ENCODE measurements around the gene CPB2. TPM values are rescaled to one million over a fixed set of nuclear protein-coding genes. Genes with fewer than 3 reads are reported as not detected.

The CPB2 gene
- total RNA-seq, 4 donors from 2014 or later: not detected

DNA sequence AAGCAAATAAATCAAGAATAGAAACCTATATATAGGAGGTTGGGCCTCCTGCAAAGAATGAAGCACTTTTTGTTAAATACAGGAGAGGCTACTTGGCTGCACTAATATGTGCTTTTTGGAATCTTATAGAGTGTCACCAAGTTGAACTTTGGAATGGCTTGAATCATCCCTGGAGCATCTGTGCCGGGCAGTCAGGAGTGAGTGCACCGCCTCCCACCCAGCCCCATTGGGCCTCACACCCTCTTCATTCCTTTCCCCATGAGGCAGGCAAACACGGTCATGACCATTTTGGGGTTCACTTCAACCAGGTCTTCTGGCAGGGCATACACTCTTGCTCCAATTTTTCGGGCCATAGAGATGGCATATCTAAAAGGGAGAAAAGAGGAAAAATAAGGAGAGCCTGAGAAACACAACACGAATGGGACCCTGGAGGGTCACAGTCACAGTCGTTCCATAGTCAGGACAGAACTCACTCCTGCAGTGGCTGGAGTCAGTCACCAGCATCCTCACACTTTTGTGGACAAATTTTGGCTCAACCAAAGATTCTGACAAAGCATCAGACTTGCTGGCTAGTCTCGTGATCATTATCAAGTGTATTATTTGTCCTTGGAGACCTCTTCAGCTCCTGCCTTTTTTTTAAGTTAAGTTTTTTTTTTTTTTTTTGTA, 22.7 kb upstream of the CPB2 start:
- H3K4me3 ChIP-seq: no peak overlapping the region
- no peaks in the 10 kb centered on the region for H3K9me3 ChIP-seq
- DNase-seq: no peak
- H3K27me3 ChIP-seq: peaks cover 0 to 50% (median 0%) of the 10 kb centered on the region in 4 donors
- intact Hi-C loops (cut with DNase I): no loop called here
- TF ChIP-seq POLR2A (IDR thresholded peaks at IDR 0.05): no peak
- TF ChIP-seq, protein P1, sequence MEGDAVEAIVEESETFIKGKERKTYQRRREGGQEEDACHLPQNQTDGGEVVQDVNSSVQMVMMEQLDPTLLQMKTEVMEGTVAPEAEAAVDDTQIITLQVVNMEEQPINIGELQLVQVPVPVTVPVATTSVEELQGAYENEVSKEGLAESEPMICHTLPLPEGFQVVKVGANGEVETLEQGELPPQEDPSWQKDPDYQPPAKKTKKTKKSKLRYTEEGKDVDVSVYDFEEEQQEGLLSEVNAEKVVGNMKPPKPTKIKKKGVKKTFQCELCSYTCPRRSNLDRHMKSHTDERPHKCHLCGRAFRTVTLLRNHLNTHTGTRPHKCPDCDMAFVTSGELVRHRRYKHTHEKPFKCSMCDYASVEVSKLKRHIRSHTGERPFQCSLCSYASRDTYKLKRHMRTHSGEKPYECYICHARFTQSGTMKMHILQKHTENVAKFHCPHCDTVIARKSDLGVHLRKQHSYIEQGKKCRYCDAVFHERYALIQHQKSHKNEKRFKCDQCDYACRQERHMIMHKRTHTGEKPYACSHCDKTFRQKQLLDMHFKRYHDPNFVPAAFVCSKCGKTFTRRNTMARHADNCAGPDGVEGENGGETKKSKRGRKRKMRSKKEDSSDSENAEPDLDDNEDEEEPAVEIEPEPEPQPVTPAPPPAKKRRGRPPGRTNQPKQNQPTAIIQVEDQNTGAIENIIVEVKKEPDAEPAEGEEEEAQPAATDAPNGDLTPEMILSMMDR (IDR thresholded peaks at IDR 0.05): no peak
- H3K4me1 ChIP-seq: peaks cover 0 to 5% (median 0%) of the 10 kb centered on the region in 3 donors
- H3K36me3 ChIP-seq: no peaks in the 10 kb centered on the region
- no peak overlapping the region for H3K27ac ChIP-seq
- WGBS, 2 donors: 75 to 81% methylated on average over 7 of the region's 7 CpGs

DNA sequence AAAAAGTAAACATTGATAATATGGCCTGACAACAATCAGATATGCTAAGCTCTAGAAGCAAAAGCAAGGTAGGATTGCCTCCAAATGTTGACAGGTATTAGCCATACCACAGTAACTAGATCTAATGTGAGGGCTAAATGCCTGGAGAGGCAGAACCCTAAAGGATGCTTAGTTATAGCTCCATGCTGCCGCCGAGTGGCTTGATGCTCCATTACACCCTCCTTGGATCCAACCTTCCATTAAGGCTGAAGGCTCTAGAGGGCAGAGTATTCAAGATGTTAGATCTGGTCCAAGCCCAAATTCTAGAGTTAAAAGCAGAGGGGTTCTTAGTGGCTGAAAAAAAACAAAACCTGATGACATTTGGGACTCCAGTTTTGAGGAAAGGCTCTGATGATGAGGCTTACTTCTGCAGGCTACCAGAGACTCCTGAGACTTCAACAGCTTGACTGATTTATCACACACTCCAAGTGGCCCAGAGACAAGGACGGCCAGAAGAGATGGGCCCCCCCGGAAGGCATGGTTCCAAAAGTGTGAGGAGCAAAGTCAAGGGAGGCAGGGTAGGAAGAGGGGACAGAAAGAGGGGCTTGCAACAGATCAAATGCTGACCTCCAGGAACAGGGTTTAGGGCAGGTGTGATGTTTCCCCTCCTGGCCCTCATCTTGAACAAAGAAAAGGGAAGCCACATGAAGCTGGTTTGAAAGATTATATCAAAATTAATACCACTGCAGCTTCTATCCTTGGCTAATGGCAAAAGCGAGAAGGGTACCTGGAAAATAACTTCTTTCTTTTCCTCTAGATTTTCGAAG, 21.9 kb upstream of the CPB2 start:
- 49 to 53% methylated on average over 6 of the region's 6 CpGs for WGBS, 2 donors
- peaks cover 0 to 50% (median 0%) of the 10 kb centered on the region in 4 donors for H3K27me3 ChIP-seq
- DNase-seq: no peak
- intact Hi-C loops (cut with DNase I): no loop called here
- H3K27ac ChIP-seq: no peak overlapping the region
- TF ChIP-seq, protein P1 (IDR thresholded peaks at IDR 0.05): peak; percentile 34 to 84 (median 73)
- TF ChIP-seq POLR2A (IDR thresholded peaks at IDR 0.05): no peak
- H3K9me3 ChIP-seq: no peaks in the 10 kb centered on the region
- no peak overlapping the region for H3K4me3 ChIP-seq
- peaks cover 0 to 5% (median 0%) of the 10 kb centered on the region in 3 donors for H3K4me1 ChIP-seq
- H3K36me3 ChIP-seq: no peaks in the 10 kb centered on the region

DNA sequence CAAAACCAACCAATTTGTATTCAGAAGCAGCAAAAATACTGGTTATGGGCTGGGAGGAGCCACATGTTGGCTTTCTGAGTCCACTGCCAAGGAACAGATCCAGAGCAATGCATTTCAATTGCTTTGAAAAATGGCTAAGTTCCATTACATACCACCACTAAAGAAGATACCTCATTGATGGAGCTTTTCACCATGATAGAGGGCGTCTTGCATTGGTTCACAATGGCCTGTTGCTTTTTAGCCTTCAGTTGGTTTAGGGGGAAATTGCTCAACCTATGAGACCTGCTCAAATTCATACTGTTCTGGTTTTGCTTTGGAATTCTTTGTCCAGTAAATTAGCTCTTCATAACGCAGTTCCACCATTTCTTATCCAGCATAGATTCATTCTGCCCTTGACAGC, 21.2 kb upstream of the CPB2 start:
- 25 to 38% methylated on average over 2 of the region's 2 CpGs for WGBS, 2 donors
- no peaks in the 10 kb centered on the region for H3K9me3 ChIP-seq
- intact Hi-C loops (cut with DNase I): no loop called here
- no peak overlapping the region for H3K27ac ChIP-seq
- peaks cover 0 to 54% (median 0%) of the 10 kb centered on the region in 4 donors for H3K27me3 ChIP-seq
- DNase-seq: no peak
- peaks cover 0 to 5% (median 0%) of the 10 kb centered on the region in 3 donors for H3K4me1 ChIP-seq
- H3K4me3 ChIP-seq: no peak overlapping the region
- no peaks in the 10 kb centered on the region for H3K36me3 ChIP-seq
- no peak for TF ChIP-seq POLR2A (IDR thresholded peaks at IDR 0.05)
- TF ChIP-seq, protein P1 (IDR thresholded peaks at IDR 0.05): no peak

DNA sequence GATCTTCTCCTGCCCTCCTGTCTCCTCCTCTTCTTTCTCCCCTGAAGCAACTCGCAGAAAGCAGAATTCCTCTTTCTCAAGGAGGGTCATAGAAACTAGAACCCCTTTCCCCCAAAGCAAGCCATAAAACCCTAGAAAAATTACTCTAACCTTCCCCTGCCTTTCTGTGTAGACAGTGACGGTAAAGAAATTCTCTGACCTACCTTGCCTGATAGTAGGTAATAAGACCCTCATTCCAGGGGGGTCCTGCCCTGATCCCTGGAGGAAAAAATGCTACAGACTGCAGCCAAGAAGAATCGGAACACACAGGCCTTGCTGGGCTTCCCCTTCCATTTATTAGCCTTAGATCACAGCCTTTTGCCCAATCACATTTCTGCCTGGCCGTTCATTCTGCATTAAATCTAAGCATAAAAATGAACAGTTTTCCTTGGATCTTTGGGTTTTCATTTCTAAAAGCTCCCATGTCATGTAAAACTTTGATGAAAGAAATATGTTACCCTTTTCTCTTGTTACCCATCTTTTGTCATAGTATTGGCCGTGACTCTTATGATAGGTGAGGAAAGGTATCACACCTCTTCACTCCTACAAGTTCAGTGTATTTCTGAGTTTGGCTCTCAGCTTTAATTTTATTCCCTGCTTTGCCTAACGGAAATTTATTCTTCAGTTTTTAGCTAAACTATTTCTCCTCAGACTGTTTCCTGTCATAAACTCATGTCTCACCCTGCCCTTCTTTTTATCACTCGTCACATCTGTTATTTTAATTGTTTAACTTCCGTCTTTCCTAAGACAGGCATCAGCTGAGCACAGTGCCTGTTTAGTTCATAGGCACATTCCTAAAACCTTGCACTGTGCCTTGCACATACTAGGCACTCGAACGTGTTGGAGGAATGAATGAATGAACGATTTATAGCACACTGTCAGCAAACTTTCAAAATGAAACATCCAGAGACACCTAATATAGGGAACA, 20.4 kb upstream of the CPB2 start:
- Histone ChIP-seq H3K4me1 (peaks cover 0 to 12% (median 0%) of the 10 kb centered on the region in 3 donors), H3K36me3 (no peaks in the 10 kb centered on the region), H3K4me3 (no peak overlapping the region), H3K9me3 (no peaks in the 10 kb centered on the region), H3K27me3 (peaks cover 0 to 48% (median 0%) of the 10 kb centered on the region in 4 donors), H3K27ac (no peak overlapping the region)
- no peak for DNase-seq
- WGBS, 2 donors: 38 to 48% methylated on average over 11 of the region's 11 CpGs
- TF ChIP-seq, protein P1 (IDR thresholded peaks at IDR 0.05): no peak
- TF ChIP-seq POLR2A (IDR thresholded peaks at IDR 0.05): no peak
- intact Hi-C loops (cut with DNase I): no loop called here
